Measurements from ENCODE around the gene GGT7. TPM values are rescaled to one million over a fixed set of nuclear protein-coding genes. Genes with fewer than 3 reads are reported as not detected.

GGT7 gene
- total and polyA plus RNA-seq, 4 donors = 3.7 to 8.1 (median 6.0) TPM

GRCh38 chr20:34859367-34859766, 13.3 kb downstream of the GGT7 start:
- H3K9ac ChIP-seq (ENCODE audit: low read depth in 1 of 2, low read length in 2 of 2) = no peak overlapping the region
- 97% methylated on average over 26 of the region's 26 CpGs for WGBS
- no peak overlapping the region for H3K4me3 ChIP-seq (ENCODE audit: low read depth in 1 of 3, low read length in 3 of 3)
- H3K36me3 ChIP-seq (ENCODE audit: control insufficient read depth in 4 of 4, insufficient read depth in 3 of 4, low read depth in 1 of 4, low read length in 3 of 4) = peaks cover 4 to 17% (median 8%) of the 10 kb centered on the region in 4 donors
- TF ChIP-seq MAX (IDR thresholded peaks at IDR 0.05) (no peak), GABPA (IDR thresholded peaks at IDR 0.05 in 1 of 2, conservative IDR thresholded peaks at IDR 0.05 in 1 of 2) (no peak)
- H3K4me1 ChIP-seq (ENCODE audit: control insufficient read depth in 4 of 4, insufficient read depth in 4 of 4, low read length in 3 of 4) = no peaks in the 10 kb centered on the region
- no peak overlapping the region for H3K27ac ChIP-seq (ENCODE audit: low read depth in 1 of 2, low read length in 2 of 2)
- DNase-seq (ENCODE audit: low spot score) = no peak
- no peaks in the 10 kb centered on the region for H3K27me3 ChIP-seq (ENCODE audit: control insufficient read depth in 4 of 4, insufficient read depth in 4 of 4, low read length in 3 of 4)
- H3K9me3 ChIP-seq (ENCODE audit: control insufficient read depth in 4 of 4, low read length in 3 of 4) = no peaks in the 10 kb centered on the region

- 96% methylated on average over 4 of the region's 4 CpGs for WGBS
- no peak overlapping the region for H3K27ac ChIP-seq (ENCODE audit: low read depth in 1 of 2, low read length in 2 of 2)
- H3K36me3 ChIP-seq (ENCODE audit: control insufficient read depth in 4 of 4, insufficient read depth in 3 of 4, low read depth in 1 of 4, low read length in 3 of 4) = peaks cover 3 to 42% (median 14%) of the 10 kb centered on the region in 4 donors
- H3K4me1 ChIP-seq (ENCODE audit: control insufficient read depth in 4 of 4, insufficient read depth in 4 of 4, low read length in 3 of 4) = no peaks in the 10 kb centered on the region
- TF ChIP-seq REST (IDR thresholded peaks at IDR 0.05) (no peak), ZBTB33 (IDR thresholded peaks at IDR 0.05) (no peak), EGR1 (IDR thresholded peaks at IDR 0.05; ENCODE audit: low read depth in 2 of 2) (no peak), YY1 (IDR thresholded peaks at IDR 0.05) (no peak), SP1 (IDR thresholded peaks at IDR 0.05) (no peak)
- H3K9ac ChIP-seq (ENCODE audit: low read depth in 1 of 2, low read length in 2 of 2) = no peak overlapping the region
- no peak for DNase-seq (ENCODE audit: low spot score)
- no peaks in the 10 kb centered on the region for H3K9me3 ChIP-seq (ENCODE audit: control insufficient read depth in 4 of 4, low read length in 3 of 4)
- no peak overlapping the region for H3K4me3 ChIP-seq (ENCODE audit: low read depth in 1 of 3, low read length in 3 of 3)
- no peaks in the 10 kb centered on the region for H3K27me3 ChIP-seq (ENCODE audit: control insufficient read depth in 4 of 4, insufficient read depth in 4 of 4, low read length in 3 of 4)
Observed at GRCh38 chr20:34852298-34852697, 20.4 kb downstream of the GGT7 start.

GRCh38 chr20:34850969-34851368, 21.7 kb downstream of the GGT7 start:
- 96% methylated on average over 14 of the region's 14 CpGs for WGBS
- DNase-seq (ENCODE audit: low spot score) = no peak
- Histone ChIP-seq H3K27ac (ENCODE audit: low read depth in 1 of 2, low read length in 2 of 2) (no peak overlapping the region), H3K4me1 (ENCODE audit: control insufficient read depth in 4 of 4, insufficient read depth in 4 of 4, low read length in 3 of 4) (no peaks in the 10 kb centered on the region), H3K4me3 (ENCODE audit: low read depth in 1 of 3, low read length in 3 of 3) (no peak overlapping the region), H3K27me3 (ENCODE audit: control insufficient read depth in 4 of 4, insufficient read depth in 4 of 4, low read length in 3 of 4) (no peaks in the 10 kb centered on the region), H3K9me3 (ENCODE audit: control insufficient read depth in 4 of 4, low read length in 3 of 4) (no peaks in the 10 kb centered on the region), H3K9ac (ENCODE audit: low read depth in 1 of 2, low read length in 2 of 2) (no peak overlapping the region), H3K36me3 (ENCODE audit: control insufficient read depth in 4 of 4, insufficient read depth in 3 of 4, low read depth in 1 of 4, low read length in 3 of 4) (peaks cover 2 to 39% (median 11%) of the 10 kb centered on the region in 4 donors)
- TF ChIP-seq EGR1 (IDR thresholded peaks at IDR 0.05; ENCODE audit: low read depth in 2 of 2) (no peak), GABPA (IDR thresholded peaks at IDR 0.05 in 1 of 2, conservative IDR thresholded peaks at IDR 0.05 in 1 of 2) (no peak), ATF3 (IDR thresholded peaks at IDR 0.05) (no peak), REST (IDR thresholded peaks at IDR 0.05) (no peak), CTCF (IDR thresholded peaks at IDR 0.05; ENCODE audit: low read depth, low read length, missing input control) (no peak), FOXA1 (IDR thresholded peaks at IDR 0.05) (no peak), NR2F2 (IDR thresholded peaks at IDR 0.05) (no peak), RXRA (IDR thresholded peaks at IDR 0.05) (no peak), RAD21 (IDR thresholded peaks at IDR 0.05) (no peak), ZBTB33 (IDR thresholded peaks at IDR 0.05) (no peak), YY1 (IDR thresholded peaks at IDR 0.05) (no peak)

Measured in liver (tissue), 9 donors.